Hematopoietic multipotent progenitor cell (in vitro differentiated cells): ENCODE measurements around the gene CHIC2. TPM values are rescaled to one million over a fixed set of nuclear protein-coding genes. Genes with fewer than 3 reads are reported as not detected.
A peak's percentile ranks its signal among the peaks of the same experiment; 100 is the strongest.

ENCODE experiments used
- DNase-seq, 3 donors: peaks; one replicate each; pipeline ENCODE4 v3.0.0-alpha.2; 2011 to 2015; ENCODE audit warnings: low read depth in 2 of 3, low spot score in 2 of 3
- total RNA-seq: library from RNA; depleted of rRNA; stranded (reverse); fragments of >200 nt; gene quantifications from one replicate; pipeline ENCODE4 v1.2.3, GENCODE V29; 2012

CHIC2 gene
- total RNA-seq, 1 donor = 45.2 TPM

DNA sequence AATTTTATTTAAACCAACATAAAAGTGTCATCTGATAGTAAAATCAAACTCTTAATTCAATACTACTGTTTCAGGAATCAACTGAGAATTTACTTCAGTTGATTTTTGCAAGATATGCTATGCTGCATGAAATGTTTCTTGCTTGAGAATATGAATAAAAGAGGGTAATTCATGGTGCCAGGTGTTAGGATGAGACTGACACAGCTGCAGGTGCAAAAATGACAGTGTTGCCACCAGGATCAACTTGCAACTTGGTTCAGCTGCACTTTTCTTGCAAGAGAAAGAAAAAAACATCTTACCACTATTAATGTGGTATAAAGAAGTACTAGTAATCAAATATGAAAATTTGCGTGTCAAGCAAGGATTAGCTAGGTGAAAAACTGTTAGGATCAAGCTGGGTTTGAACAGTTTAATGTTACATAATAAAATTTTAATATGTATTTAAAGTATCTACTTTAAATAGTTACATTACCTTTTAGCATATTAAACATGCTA is 49.7 kb downstream of the CHIC2 start:
- DNase-seq = no peak

DNA sequence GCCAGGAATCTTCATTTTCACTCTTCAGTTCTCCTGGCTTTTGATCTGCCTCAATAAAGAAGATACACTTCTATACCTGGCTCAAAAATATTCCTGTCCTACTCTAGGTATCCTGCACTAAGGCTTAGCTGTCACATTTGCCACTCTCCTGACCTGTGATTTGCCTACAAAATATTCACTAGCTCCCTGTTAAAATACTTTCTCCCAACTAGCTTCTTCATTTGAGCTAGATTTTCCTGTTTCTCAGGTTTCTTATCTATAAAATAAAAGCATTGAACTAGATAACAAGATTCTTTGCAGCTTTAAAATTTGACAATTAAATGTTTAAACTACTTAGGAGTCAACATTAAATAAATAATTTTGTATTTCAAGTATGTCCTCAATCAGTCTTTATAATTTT is 53.2 kb downstream of the CHIC2 start:
- no peak for DNase-seq

DNA sequence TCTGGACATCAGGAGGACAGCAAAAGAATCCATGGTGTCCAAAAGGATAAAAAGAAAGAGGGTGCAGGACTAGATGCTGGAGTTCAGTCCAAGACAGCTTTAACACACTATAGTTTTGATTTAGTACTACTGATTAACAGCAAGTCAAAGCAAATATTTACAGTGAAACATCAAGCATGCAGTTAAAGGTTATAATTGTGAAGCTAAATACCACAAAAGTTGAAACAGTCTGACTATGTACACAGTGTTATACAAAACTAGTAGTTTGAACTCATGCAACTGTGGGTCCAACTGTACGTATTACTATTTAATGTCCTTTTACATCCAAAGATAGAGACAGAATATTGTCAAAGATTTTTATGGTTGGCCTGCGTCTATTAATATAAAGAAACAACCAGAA is 57.6 kb downstream of the CHIC2 start:
- no peak for DNase-seq

DNA sequence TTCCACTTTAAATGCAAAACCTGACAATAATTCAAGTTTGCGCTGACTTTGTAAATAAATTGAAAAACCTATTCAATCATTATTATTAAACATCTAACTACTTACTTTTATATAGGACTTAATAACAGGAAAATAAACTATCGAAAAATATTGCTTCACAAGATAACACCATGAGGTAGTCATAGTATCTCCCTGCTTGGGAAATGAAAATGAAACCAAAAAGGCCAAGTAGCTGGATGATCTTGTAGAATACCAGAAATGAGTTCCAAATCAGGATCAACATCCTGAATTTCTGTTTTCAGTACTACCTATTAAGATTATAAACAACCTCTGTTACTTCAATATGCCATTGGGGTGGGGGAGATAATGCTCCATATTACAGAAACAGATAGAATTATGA is 58.9 kb downstream of the CHIC2 start:
- DNase-seq = peak in 2 of 3 donors; percentile 27 to 47

DNA sequence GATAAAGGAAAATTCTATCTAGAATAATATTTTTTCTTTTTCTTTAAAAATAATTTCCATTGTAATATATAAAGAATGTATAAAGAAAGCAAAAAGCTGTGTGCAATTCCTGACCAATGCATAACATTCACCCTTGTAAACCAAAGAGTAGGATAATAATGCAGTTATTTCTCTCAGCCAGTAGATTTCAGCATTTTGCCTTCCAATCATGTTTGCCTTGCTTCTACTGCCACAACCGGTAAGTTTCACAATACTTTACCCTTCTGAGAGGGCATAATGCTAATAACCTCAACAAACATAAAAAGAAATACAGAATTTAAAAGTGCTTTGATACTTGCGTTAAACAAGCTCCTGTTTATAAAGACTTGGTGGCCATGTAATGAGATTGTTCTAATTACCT is 59.9 kb downstream of the CHIC2 start:
- DNase-seq = no peak

DNA sequence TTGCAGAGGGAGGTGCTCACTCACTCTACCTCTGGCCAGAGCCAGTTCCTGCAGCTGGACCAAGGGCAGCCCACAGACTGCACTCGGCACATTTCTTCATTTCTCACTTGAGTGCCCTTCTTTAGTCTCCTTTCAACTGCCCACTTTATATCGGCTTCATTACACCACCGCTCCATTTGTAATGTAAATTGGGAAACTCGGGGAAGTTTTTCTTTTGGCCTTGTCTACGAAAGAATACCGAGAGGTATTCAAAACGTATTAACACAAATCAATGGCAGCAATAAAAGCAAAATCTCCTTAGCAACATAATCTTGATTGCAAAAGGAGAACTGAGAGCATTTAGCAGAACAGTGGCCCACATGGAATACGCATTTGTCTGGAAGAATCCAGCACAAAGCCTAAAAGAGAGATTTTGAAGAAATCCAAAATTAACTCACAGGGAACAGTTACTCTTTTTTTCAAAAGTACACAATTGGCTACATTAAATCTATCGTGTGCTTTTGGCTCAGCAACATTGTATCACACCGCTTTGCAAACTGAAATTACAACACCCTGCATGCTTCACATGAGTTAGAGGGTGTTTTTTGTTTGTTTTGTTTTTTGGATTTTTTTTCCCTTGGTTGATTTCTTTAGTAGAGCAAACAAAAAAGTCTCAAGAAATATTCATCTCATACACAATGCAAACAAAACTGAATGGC is 62.6 kb downstream of the CHIC2 start:
- DNase-seq = no peak

DNA sequence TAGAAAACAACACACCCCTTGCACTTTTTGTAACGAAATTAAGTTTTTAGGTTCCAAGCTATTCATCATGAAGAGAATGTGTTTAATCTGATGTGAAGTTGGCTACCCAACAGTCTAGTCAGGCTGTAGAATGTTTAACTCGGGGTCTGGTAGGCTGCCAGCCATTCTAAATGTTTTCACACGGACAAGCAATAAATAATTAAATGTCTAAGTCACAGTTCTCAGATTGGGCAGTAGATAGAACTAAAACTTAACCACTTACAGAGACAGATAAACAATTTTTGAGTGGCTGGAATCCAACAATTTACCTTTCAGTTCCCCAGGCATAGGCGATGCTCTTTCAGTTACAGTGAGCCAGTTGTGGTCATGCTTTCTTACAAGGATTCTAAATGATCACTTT is 66.5 kb downstream of the CHIC2 start:
- peak in 2 of 3 donors; percentile 9 to 62 for DNase-seq

DNA sequence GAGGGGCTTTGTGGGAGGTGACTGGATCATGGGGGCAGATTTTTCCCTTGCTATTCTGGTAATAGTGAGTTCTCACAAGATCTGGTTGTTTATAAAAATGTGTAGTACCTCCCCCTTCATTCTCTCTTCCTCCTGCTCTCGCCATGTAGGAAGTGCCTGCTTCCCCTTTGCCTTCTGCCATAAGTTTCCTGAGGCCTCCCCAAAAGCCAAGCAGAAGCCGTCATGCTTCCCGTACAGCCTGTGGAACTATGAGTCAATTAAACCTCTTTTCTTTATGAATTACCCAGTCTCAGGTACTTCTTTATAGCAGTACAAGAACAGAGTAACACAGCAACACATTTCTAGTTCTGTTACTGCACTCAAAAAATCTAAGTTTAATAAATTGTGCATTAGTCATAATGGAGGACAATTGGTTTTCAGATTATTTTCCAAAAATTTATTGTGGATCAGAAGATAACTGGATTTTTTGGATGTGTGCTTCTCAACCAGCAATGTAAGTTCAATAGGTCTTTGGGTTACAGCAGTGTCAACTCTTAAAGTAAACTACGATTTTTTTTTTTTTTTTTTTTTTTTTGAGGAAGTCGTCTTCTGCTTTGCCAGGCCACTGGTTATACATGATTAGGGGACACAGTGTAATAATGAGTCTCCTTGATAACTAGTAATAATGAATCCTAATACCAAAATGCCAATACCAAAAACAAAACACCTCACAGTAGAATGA is 69.9 kb downstream of the CHIC2 start:
- DNase-seq = peak in 2 of 3 donors; percentile 65 to 85

DNA sequence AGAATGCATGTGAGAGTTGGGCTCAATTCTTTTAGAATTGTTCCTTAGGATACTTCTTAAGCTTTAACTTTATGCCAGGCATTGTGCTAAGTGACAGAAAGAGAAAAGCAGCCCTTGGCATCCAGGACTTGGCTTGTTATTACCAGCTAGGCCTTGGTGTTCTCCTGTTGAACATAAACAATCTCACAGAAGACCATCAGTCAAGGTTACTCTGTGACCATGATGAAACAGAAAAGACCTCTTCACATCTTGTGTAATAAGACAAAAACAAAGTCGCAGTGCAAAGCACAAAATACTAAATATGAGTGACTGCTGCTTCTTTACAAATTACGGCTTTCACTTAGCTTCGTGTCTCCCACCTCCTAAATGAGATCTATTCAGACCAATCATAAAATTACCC is 71.6 kb downstream of the CHIC2 start:
- DNase-seq = no peak

DNA sequence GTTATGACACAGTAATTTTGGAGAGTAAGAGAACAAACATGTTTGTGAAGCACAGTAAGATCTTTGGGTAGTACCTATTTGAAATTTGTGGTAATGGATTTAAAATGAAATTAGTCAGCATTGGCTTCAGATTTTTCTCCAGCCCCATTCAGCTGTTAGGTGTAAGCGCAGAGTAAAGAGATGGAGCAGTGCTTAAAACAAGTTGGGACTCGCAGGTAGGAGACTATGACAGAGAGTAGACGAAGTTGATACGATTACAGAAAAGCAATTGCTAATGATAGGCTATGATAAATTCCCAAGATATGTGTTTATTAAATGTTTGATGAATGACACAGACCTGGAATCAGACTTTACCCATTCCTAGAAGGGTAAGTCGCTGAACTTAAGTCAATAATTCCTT is 72.6 kb downstream of the CHIC2 start:
- no peak for DNase-seq

DNA sequence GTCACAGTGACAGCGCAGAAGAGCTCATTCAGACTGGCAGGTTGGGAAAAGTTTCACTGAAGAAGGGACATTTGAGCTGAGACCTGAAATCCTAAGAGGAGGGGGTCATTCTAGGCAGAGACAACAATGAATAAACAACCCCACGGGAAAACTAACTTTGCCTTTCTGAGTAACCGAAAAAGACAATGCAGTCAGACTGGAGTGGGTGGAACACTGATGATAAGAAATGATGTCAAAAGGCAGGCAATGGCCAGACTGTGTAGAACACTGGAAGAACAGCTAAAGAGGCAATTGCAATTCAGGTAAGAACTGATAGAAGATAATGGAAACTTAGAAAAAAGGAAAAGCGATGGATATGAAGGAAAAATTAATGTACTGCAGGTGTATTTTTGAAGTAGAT is 73.8 kb downstream of the CHIC2 start:
- DNase-seq = no peak

DNA sequence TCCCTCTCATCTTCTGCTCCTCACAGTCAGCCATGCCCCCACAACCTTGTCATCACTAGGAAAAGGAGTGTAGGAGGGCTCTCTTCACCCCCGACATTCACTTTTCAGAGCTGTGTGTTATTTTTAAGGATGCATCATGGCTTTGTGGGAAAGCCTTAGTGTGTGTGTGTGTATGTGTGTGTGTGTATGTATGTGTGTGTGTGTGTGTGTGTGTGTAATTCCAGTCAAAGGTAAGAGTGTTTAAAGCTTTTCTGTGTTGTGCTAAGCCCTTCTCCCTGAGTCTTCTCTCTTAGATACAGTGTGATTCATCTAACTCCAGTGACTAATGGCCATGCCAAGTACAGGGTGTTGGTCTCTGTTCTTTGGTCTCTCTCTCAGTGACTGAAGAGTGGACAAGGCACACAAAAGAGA is 76.6 kb downstream of the CHIC2 start:
- DNase-seq = no peak

DNA sequence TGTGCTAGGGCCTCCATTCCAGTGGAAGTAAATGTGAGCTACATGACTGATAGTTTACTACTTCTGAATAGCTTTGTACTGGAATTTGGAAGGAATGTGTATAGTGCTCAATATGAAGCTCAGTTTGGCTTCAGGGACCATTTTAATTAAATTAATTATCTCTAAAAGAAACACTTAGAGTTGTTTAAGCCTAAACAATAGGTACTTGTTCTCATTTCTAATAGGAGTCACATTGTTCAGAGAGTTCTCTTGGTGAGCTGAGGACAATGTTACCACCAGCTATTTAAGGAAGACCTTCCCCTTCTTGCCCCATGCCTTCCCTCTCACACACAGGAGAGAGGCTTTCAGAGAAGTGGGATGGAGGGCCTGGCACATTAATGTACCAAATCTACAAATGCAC is 78.3 kb downstream of the CHIC2 start:
- no peak for DNase-seq

DNA sequence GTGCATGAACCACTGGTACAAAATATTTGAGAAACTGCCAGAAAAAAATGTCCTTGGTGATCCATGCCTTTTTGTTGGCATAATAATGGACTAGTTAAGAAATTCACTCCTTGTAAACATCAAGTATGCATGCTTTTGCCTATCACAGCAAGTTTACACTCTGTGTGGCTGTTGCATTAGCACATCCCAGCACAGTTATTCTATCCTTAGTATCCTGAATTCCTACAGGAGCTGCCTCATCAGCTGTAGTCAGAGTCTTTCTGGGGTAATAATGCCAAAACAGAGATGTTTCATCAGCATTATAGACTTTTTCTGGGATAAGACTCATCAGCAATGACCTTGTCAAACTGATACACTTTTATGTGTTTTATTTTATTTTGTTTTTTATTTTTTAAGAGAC is 82.8 kb downstream of the CHIC2 start:
- DNase-seq = no peak

DNA sequence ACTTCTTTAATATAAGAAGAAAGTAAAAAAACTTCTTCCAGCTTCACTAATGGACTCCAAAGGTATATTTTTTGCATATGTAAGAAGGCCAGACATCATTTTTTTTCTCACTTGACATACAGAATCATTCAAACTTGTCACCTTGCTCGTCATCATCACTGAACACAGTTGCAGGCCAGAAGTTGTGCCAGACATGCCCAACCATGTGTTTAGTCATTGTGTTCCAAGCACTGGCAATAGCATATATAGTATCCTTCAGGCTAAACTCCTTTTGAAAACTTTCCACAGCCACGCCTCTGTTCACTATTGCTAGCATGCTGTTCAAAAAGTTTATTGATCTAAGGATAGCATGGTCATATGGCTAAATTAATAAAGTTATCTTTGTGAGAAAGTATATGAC is 83.3 kb downstream of the CHIC2 start:
- DNase-seq = no peak

DNA sequence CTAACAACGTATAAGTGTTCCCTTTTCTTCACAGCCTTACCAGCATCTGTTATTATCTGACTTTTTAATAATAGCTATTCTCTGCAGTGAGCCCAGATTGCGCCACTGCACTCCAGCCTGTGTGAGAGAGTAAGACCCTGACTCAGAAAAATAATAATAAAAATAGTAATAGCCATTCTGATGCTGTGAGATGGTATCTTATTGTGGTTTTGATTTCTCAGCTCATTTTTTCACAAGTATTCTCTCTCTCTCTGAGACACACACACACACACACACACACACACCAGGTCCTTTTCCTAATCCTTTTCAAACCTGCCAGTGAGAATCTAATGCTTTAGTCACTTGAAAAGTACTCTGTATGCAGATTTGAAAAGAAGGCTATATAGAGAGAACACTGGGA is 89.8 kb downstream of the CHIC2 start:
- no peak for DNase-seq

DNA sequence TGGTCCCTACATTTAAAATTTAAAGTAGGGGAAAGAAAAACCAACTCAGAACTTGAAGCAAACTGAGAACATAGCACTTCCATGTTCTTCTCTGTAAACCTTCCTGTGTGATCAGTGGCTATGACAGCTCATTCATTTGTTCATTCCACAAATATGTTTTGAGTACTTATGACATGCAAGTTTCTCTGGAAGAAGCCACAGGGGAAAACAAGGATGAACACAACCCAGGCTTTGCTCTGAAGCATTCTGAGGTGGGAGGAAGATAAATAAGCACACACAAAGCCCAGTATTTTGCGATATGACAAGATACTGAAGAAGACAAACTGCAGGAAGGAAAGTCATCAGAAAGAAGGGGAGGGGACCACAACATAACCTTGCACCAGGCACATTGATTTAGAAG is 96.4 kb downstream of the CHIC2 start:
- DNase-seq = no peak

DNA sequence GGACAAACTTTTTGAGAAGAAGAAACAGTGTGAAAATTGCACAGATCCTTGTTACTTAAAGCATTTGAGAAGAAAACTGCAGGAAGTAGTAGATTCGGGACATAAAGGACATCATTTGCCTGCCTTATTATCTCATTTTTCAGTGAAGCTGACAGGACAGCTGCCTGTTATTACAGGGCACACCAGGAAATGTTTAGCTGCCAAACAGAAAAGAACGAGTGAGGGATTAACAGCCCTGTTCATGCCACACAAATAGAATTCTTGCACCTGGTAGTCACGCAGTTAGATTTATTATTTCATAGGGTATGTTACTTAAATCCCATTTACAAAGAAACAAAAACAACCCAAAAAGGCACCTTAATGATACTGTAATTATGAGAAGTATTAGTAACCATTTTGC is 100.6 kb downstream of the CHIC2 start:
- DNase-seq = no peak

DNA sequence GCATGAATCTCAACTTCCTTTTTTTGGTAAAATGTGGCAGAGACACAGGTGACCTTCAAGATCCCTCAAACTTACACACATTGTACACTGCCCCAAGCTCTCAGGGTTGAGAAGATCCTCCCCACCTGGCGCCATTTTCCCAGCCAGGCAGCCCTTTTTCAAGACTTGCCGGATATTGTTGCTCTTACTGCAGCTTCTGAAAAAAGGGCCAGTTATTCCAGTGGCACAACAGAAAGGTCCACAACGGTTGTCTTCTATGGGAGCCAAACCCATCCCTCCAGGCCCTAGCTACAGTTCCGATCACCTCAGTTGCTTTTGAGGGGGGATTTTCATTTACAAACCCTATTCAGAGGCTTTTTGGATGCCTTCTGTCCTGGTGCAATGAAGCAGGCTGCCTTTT is 101.1 kb downstream of the CHIC2 start:
- DNase-seq = no peak

DNA sequence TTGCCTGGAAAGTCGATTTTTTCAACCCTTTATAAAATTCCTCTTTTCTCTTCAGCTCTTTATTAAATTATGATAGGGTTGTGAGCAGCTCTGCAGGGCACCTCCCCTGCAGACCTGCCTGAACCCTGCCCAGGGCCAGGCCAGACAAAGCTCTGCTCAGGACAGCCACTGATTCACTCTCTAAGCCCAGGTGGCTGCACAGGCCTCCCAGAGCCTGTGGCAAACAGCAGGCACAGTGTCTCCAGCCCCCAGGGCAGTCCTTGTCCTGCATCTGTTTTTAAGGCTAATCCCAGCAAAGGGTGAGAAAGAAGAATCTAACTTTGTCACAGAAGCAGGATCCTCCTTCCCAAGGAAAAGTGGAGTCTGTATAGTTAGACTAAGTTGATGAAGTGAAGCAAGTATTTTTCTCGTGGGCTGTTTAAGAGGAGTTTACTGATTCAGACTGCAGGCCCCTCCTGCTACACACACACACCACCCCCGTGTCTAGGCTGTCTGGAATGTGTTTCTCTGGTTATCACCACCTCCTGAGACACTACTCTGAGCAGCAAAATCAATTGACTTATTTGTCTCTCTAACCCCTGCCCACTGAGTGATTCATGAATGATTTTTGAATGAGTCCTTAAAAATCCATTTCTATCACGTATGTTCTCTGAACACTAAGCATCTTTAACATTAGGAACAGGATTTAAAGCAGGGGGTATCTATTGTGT is 101.7 kb downstream of the CHIC2 start:
- DNase-seq = no peak

DNA sequence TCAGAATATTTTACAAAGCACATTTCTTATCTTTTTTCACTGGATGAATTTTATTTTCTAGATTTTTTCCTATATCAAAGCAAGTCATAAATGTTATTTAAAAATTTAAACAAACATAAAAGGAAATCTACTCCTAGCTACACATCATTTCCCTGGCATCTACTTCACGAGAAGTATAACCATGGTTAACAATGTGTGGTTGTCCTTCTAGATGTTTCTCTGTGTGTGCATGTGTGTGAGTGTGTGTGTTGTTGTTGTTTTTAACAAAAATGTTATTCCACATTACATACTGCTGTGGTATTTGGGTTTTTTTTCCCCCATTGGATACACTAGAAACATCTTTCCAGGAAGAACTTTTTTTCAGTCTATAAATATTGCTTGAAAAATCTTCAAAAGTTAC is 103.1 kb downstream of the CHIC2 start:
- no peak for DNase-seq

DNA sequence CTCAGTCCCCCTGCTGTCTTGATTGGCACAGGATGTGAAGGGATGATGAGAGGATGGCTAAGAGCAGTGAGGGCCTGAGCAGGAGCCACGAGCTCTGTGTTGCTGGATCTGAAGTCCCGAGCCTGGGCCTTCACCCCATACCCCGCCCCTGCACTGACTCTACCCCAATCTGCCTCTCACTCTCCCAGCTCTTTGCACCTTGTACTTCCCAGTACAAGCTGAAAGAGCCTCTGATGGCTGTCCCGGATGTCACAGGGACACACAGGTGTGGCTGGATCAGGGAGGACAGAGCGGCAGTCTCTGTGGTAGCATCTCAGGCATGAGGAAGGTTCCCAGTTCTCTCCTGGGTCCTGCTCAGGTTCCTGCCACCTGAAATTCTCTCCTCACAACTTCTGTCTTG is 103.6 kb downstream of the CHIC2 start:
- DNase-seq = no peak
